PC-3 (cell line): ENCODE measurements around the gene PTPN5. TPM values are rescaled to one million over a fixed set of nuclear protein-coding genes. Genes with fewer than 3 reads are reported as not detected.

Experiments used
- ATAC-seq: fragments of 200-7000 bp; cut with Tn5 transposase; 2 replicates; pipeline ENCODE4 v1.9.1; 2020; ENCODE audit warnings: mild to moderate bottlenecking, moderate library complexity
- BruUV-seq: library from RNA; stranded (reverse); fragments of 400-500 nt; replicated peaks from 2 replicates; lab custom pipeline; 2021; lab: Mats Ljungman, UMichigan
- CTCF ChIA-PET: fragments of 300-600 bp; sonication (Branson Sonifier 250); formaldehyde crosslinking; loops from one replicate; lab custom pipeline; 2022; ENCODE audit warnings: antibody characterized with exemption; lab: Charles Lee
- POLR2A ChIA-PET: fragments of 300-600 bp; sonication (Branson Sonifier 250); formaldehyde crosslinking; loops from one replicate; lab custom pipeline; 2022; ENCODE audit warnings: antibody characterized with exemption; ENCODE audit not compliant: unreplicated experiment; lab: Charles Lee
- DNase-seq: peaks from one replicate; pipeline ENCODE4 v3.0.0-alpha.2; 2015
- H2AFZ ChIP-seq: fragments of 300-600 bp; sonication (generic); 2 replicates; pipeline ENCODE4 v1.6.0; 2016; ENCODE audit warnings: antibody characterized with exemption, low read length
- H3F3A ChIP-seq: fragments of 300-600 bp; sonication (generic); one replicate; pipeline ENCODE4 v1.6.0; 2017; ENCODE audit warnings: antibody characterized with exemption, low read length, control low read depth, mild to moderate bottlenecking; ENCODE audit not compliant: unreplicated experiment
- H3K27ac ChIP-seq: fragments of 300-600 bp; sonication (generic); 2 replicates; pipeline ENCODE4 v1.5.1; 2016; ENCODE audit warnings: mild to moderate bottlenecking, low read length
- H3K27me3 ChIP-seq: fragments of 300-600 bp; sonication (generic); 2 replicates; pipeline ENCODE4 v1.6.1; 2016; ENCODE audit warnings: low read length, mixed read lengths
- H3K36me3 ChIP-seq: fragments of 300-600 bp; sonication (generic); 2 replicates; pipeline ENCODE4 v1.6.1; 2016; ENCODE audit warnings: low read depth, mixed run types, low read length, mixed read lengths
- H3K4me1 ChIP-seq: fragments of 300-600 bp; sonication (generic); 2 replicates; pipeline ENCODE4 v1.5.1; 2016; ENCODE audit warnings: low read length; ENCODE audit not compliant: insufficient read depth
- H3K4me2 ChIP-seq: fragments of 300-600 bp; sonication (generic); 2 replicates; pipeline ENCODE4 v1.6.0; 2016; ENCODE audit warnings: low read length
- H3K4me3 ChIP-seq: fragments of 300-600 bp; sonication (generic); 2 replicates; pipeline ENCODE4 v1.5.1; 2016; ENCODE audit warnings: mild to moderate bottlenecking, low read length, mixed read lengths
- H3K79me2 ChIP-seq: fragments of 300-600 bp; sonication (generic); 2 replicates; pipeline ENCODE4 v1.6.1; 2017; ENCODE audit warnings: low read length, mixed read lengths
- H3K9ac ChIP-seq: fragments of 300-600 bp; sonication (generic); 2 replicates; pipeline ENCODE4 v1.6.0; 2016; ENCODE audit warnings: mild to moderate bottlenecking, low read length
- H3K9me2 ChIP-seq: fragments of 300-600 bp; sonication (generic); replicated peaks from 2 replicates; pipeline ENCODE4 v1.6.1; 2016; ENCODE audit warnings: mixed run types, low read length, mixed read lengths
- H3K9me3 ChIP-seq: fragments of 300-600 bp; sonication (generic); 2 replicates; pipeline ENCODE4 v1.6.1; 2016; ENCODE audit warnings: low read length, mixed read lengths
- H4K20me1 ChIP-seq: fragments of 300-600 bp; sonication (generic); 2 replicates; pipeline ENCODE4 v1.6.1; 2016; ENCODE audit warnings: low read length, mixed read lengths
- CTCF ChIP-seq: fragments of 300-600 bp; sonication (generic); conservative IDR thresholded peaks from 2 replicates; pipeline ENCODE4 v1.5.1; 2017; ENCODE audit warnings: antibody characterized with exemption, low read depth, mild to moderate bottlenecking, low read length
- EZH2 ChIP-seq: fragments of 300-600 bp; sonication (generic); IDR thresholded peaks from one replicate; pipeline ENCODE4 v1.6.1; 2017; ENCODE audit warnings: antibody characterized with exemption, mild to moderate bottlenecking, low read length; ENCODE audit not compliant: unreplicated experiment
- EZH2phosphoT487 ChIP-seq: fragments of 300-600 bp; sonication (generic); IDR thresholded peaks from 2 replicates; pipeline ENCODE4 v1.6.1; 2018; ENCODE audit warnings: mild to moderate bottlenecking, antibody characterized with exemption, low read length, borderline replicate concordance
- intact Hi-C: fragments of 100-400 bp; cut with micrococcal nuclease; formaldehyde crosslinking; loops from 2 replicates; pipeline ENCODE4 v1.9.0; 2023
- total RNA-seq: library from RNA; depleted of rRNA; stranded (reverse); fragments of >200 nt; gene quantifications from 2 replicates; pipeline ENCODE4 v1.2.3, GENCODE V29; 2014

PTPN5 gene
- total RNA-seq, 1 experiment from 2014 or later: 0.95 TPM

GRCh38 chr11:18773104-18773503 is 18.5 kb downstream of the PTPN5 start:
- DNase-seq: no peak
- no peak overlapping the region for H3K4me3 ChIP-seq
- H4K20me1 ChIP-seq: no peaks in the 10 kb centered on the region
- no peak overlapping the region for H3K27ac ChIP-seq
- H3K9me2 ChIP-seq: no peaks in the 10 kb centered on the region
- no peak for ATAC-seq
- H3K4me2 ChIP-seq: no peak overlapping the region
- H3K36me3 ChIP-seq: no peaks in the 10 kb centered on the region
- H3K9me3 ChIP-seq: no peaks in the 10 kb centered on the region
- ChIA-PET POLR2A (no interaction called here), CTCF (no interaction called here)
- H3F3A ChIP-seq: no peaks in the 10 kb centered on the region
- no peak overlapping the region for H2AFZ ChIP-seq
- no peaks in the 10 kb centered on the region for H3K4me1 ChIP-seq
- H3K9ac ChIP-seq: no peak overlapping the region
- no peaks in the 10 kb centered on the region for H3K79me2 ChIP-seq
- H3K27me3 ChIP-seq: no peaks in the 10 kb centered on the region
- no TSS peak for BruUV-seq
- no peak for TF ChIP-seq CTCF
- TF ChIP-seq EZH2: no peak
- no peak for TF ChIP-seq EZH2phosphoT487
- intact Hi-C loops: no loop called here

- CTCF ChIA-PET: no interaction called here
- BruUV-seq: no TSS peak
Measured at GRCh38 chr11:18772211-18772610, 19.4 kb downstream of the PTPN5 start.

More at GRCh38 chr11:18772211-18772610, 19.4 kb downstream of the PTPN5 start:
- Histone ChIP-seq H3K4me1 (no peaks in the 10 kb centered on the region), H3K36me3 (no peaks in the 10 kb centered on the region), H3K4me3 (no peak overlapping the region), H3K9ac (no peak overlapping the region), H3K9me3 (no peaks in the 10 kb centered on the region), H4K20me1 (no peaks in the 10 kb centered on the region), H2AFZ (no peak overlapping the region), H3F3A (no peaks in the 10 kb centered on the region), H3K4me2 (no peak overlapping the region), H3K9me2 (no peaks in the 10 kb centered on the region), H3K79me2 (no peaks in the 10 kb centered on the region), H3K27ac (no peak overlapping the region), H3K27me3 (no peaks in the 10 kb centered on the region)
- no peak for TF ChIP-seq EZH2
- TF ChIP-seq EZH2phosphoT487: no peak
- TF ChIP-seq CTCF: no peak
- intact Hi-C loops: no loop called here
- POLR2A ChIA-PET: interaction anchor here (0.6 kb wide), 1 partner anchor 71 kb away, joined by 3 read pairs; no protein-coding TSS in a partner anchor
- ATAC-seq: no peak
- no peak for DNase-seq
